Measurements from ENCODE around the gene ELMOD2. TPM values are rescaled to one million over a fixed set of nuclear protein-coding genes. Genes with fewer than 3 reads are reported as not detected.
A peak's percentile ranks its signal among the peaks of the same experiment; 100 is the strongest.

The ELMOD2 gene
- total and polyA plus RNA-seq, 2 of the 13 experiments (the other 11 are each of a cell fraction or from before 2014, with no cell fraction given), result 10.2 to 38.1 TPM

DNA sequence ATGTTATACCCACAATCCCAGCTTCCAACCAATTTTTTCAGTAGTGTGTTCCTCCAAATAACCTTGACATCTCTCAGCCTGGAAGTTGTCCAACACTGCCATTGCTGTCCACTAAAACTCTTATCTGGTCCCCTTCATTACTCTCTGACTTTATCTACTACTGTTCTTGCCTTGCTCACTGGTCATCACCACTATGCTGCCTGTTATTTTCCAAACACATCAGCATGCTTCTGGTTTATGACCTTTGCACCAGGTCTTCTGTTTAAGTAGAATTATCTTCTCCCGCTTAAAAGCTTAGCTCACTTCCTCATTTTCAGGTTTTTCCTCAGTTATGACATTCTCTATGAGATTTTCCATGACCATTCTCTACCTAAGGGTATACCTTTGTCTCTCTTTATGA, 5.5 kb downstream of the ELMOD2 start (continued):
- TF ChIP-seq ZBTB33 (CRISPR knock-in tag; IDR thresholded peaks at IDR 0.05) (no peak), ZNF503 (CRISPR knock-in tag; IDR thresholded peaks at IDR 0.05) (no peak), U2AF1 (optimal IDR thresholded peaks at IDR 0.05; ENCODE audit: low read depth, low read length) (no peak), BCL6 (CRISPR knock-in tag; IDR thresholded peaks at IDR 0.05) (peak; percentile 81), KDM5B (CRISPR knock-in tag; IDR thresholded peaks at IDR 0.05; ENCODE audit: borderline replicate concordance) (no peak), ZNF644 (CRISPR knock-in tag; IDR thresholded peaks at IDR 0.05; ENCODE audit: low read depth) (peak; percentile 92), ZNF251 (CRISPR knock-in tag; IDR thresholded peaks at IDR 0.05) (no peak), ZNF550 (CRISPR knock-in tag; IDR thresholded peaks at IDR 0.05; ENCODE audit: borderline replicate concordance) (no peak), CHD2 (IDR thresholded peaks at IDR 0.05; ENCODE audit: low read depth, low read length) (no peak), GTF2F1 (IDR thresholded peaks at IDR 0.05; ENCODE audit: low read length) (no peak), THAP11 (CRISPR knock-in tag; IDR thresholded peaks at IDR 0.05) (no peak), SIN3B (IDR thresholded peaks at IDR 0.05; ENCODE audit: low read length) (no peak), RFXAP (CRISPR knock-in tag; IDR thresholded peaks at IDR 0.05; ENCODE audit: borderline replicate concordance) (no peak), DNMT1 (CRISPR knock-in tag; IDR thresholded peaks at IDR 0.05) (no peak), ZFAT (CRISPR knock-in tag; conservative IDR thresholded peaks at IDR 0.05) (no peak), ZNF777 (CRISPR knock-in tag; IDR thresholded peaks at IDR 0.05) (no peak), ZFP37 (CRISPR knock-in tag; IDR thresholded peaks at IDR 0.05; ENCODE audit: borderline replicate concordance) (no peak), ZNF878 (CRISPR knock-in tag; IDR thresholded peaks at IDR 0.05) (no peak), TEAD3 (CRISPR knock-in tag; optimal IDR thresholded peaks at IDR 0.05; ENCODE audit: borderline replicate concordance) (no peak), ZNF616 (CRISPR knock-in tag; IDR thresholded peaks at IDR 0.05; ENCODE audit: low read depth) (no peak), KLF6 (CRISPR knock-in tag; IDR thresholded peaks at IDR 0.05) (0 out of 2 replicates have a peak, but pooled peaks have one; percentile 27), CENPT (CRISPR knock-in tag; IDR thresholded peaks at IDR 0.05; ENCODE audit: low read depth) (no peak), ZNF496 (CRISPR knock-in tag; IDR thresholded peaks at IDR 0.05; ENCODE audit: insufficient replicate concordance) (no peak), ZNF510 (CRISPR knock-in tag; IDR thresholded peaks at IDR 0.05; ENCODE audit: low read depth) (no peak), ZNF670 (CRISPR knock-in tag; IDR thresholded peaks at IDR 0.05; ENCODE audit: borderline replicate concordance) (no peak)
- TF ChIP-seq, protein P1, sequence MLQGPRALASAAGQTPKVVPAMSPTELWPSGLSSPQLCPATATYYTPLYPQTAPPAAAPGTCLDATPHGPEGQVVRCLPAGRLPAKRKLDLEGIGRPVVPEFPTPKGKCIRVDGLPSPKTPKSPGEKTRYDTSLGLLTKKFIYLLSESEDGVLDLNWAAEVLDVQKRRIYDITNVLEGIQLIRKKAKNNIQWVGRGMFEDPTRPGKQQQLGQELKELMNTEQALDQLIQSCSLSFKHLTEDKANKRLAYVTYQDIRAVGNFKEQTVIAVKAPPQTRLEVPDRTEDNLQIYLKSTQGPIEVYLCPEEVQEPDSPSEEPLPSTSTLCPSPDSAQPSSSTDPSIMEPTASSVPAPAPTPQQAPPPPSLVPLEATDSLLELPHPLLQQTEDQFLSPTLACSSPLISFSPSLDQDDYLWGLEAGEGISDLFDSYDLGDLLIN (CRISPR knock-in tag; IDR thresholded peaks at IDR 0.05; ENCODE audit: borderline replicate concordance), result no peak
- TF ChIP-seq, protein P2, sequence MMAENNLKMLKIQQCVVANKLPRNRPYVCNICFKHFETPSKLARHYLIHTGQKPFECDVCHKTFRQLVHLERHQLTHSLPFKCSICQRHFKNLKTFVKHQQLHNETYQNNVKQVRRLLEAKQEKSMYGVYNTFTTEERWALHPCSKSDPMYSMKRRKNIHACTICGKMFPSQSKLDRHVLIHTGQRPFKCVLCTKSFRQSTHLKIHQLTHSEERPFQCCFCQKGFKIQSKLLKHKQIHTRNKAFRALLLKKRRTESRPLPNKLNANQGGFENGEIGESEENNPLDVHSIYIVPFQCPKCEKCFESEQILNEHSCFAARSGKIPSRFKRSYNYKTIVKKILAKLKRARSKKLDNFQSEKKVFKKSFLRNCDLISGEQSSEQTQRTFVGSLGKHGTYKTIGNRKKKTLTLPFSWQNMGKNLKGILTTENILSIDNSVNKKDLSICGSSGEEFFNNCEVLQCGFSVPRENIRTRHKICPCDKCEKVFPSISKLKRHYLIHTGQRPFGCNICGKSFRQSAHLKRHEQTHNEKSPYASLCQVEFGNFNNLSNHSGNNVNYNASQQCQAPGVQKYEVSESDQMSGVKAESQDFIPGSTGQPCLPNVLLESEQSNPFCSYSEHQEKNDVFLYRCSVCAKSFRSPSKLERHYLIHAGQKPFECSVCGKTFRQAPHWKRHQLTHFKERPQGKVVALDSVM (CRISPR knock-in tag; IDR thresholded peaks at IDR 0.05), result no peak
